NOMO-1 treated with DMSO at 0.1 percent for 48 hours (cell line): Measurements from ENCODE around the gene UBE2C.
"Not testable (repeated sequence)": the region's sequence is repeated elsewhere in the genome, so short reads cannot be mapped to it uniquely, and the experiment has no call there.

Source experiments
- DNase-seq: peaks from one replicate; lab custom pipeline; 2025; ENCODE audit not compliant: unreplicated experiment; lab: John Stamatoyannopoulos, UW

UBE2C gene

GRCh38 chr20:45797955-45798354 is 14.5 kb upstream of the UBE2C start:
- not testable (repeated sequence) for DNase-seq

- peak; percentile 47 for DNase-seq
Observed at GRCh38 chr20:45798935-45799642, 13.4 kb upstream of the UBE2C start.

- DNase-seq, result no peak
Observed at GRCh38 chr20:45801851-45802250, 10.6 kb upstream of the UBE2C start.

GRCh38 chr20:45810191-45810970 is 2.1 kb upstream of the UBE2C start:
- DNase-seq, result no peak

GRCh38 chr20:45813006-45813340 is 529 bp downstream of the UBE2C start:
- DNase-seq, result no peak

- no peak for DNase-seq
Observed at GRCh38 chr20:45813489-45813888, 1.0 kb downstream of the UBE2C start.

- DNase-seq, result no peak
Observed at GRCh38 chr20:45814314-45814713, 1.9 kb downstream of the UBE2C start.

GRCh38 chr20:45816951-45817350 is 4.5 kb downstream of the UBE2C start:
- DNase-seq, result no peak

- no peak for DNase-seq
Observed at GRCh38 chr20:45817376-45818194, 5.1 kb downstream of the UBE2C start.

- DNase-seq, result no peak
Observed at GRCh38 chr20:45818239-45818638, 5.8 kb downstream of the UBE2C start.

GRCh38 chr20:45819466-45819865 is 7.0 kb downstream of the UBE2C start:
- no peak for DNase-seq

- DNase-seq, result no peak
Observed at GRCh38 chr20:45821947-45822346, 9.5 kb downstream of the UBE2C start.

- no peak for DNase-seq
Observed at GRCh38 chr20:45822857-45823256, 10.4 kb downstream of the UBE2C start.

- DNase-seq, result peak; percentile 48
Observed at GRCh38 chr20:45823949-45824835, 11.7 kb downstream of the UBE2C start.

- no peak for DNase-seq
Observed at GRCh38 chr20:45826381-45827019, 14.1 kb downstream of the UBE2C start.

- DNase-seq, result no peak
Observed at GRCh38 chr20:45827030-45827652, 14.7 kb downstream of the UBE2C start, which contains the start of gene TNNC2. Gene TNNC2 (minus strand): TSS chr20:45827312. CDS start chr20:45827248, 64 bp downstream.

GRCh38 chr20:45827712-45828111 is 15.3 kb downstream of the UBE2C start:
- DNase-seq, result no peak

GRCh38 chr20:45828589-45828988 is 16.1 kb downstream of the UBE2C start:
- DNase-seq, result no peak

- DNase-seq, result not testable (repeated sequence)
Observed at GRCh38 chr20:45829673-45830106, 17.2 kb downstream of the UBE2C start.

- DNase-seq, result no peak
Observed at GRCh38 chr20:45832619-45833018, 20.2 kb downstream of the UBE2C start.
